Esophagus muscularis mucosa (tissue), 4 donors: ENCODE measurements around the gene PRKAA2. TPM values are rescaled to one million over a fixed set of nuclear protein-coding genes. Genes with fewer than 3 reads are reported as not detected.

ENCODE experiments used
- DNase-seq: peaks from one replicate; pipeline ENCODE4 v3.0.0-alpha.2; 2017; ENCODE audit errors: extremely low spot score
- H3K27ac ChIP-seq, 4 donors: fragments of 200-600 bp; sonication (generic); replicated peaks in 1 of 4; 1 replicate in 3 of 4; 2 replicates in 1 of 4; pipeline ENCODE4 v1.5.1; 2016 to 2019; ENCODE audit warnings: mild to moderate bottlenecking in 1 of 4
- H3K27me3 ChIP-seq, 4 donors: fragments of 200-600 bp; sonication (generic); one replicate each; pipeline versions ENCODE4 v1.5.1 to v1.6.0; 2016 to 2019
- H3K36me3 ChIP-seq, 4 donors: fragments of 200-600 bp; sonication (generic); one replicate each; pipeline ENCODE4 v1.5.1; 2016 to 2019
- H3K4me1 ChIP-seq, 4 donors: fragments of 200-600 bp; sonication (generic); one replicate each; pipeline ENCODE4 v1.5.1; 2016 to 2019
- H3K4me3 ChIP-seq, 4 donors: fragments of 200-600 bp; sonication (generic); 1 replicate in 2 of 4; 2 replicates in 2 of 4; pipeline ENCODE4 v1.5.1; 2016 to 2019; ENCODE audit warnings: mild to moderate bottlenecking in 4 of 4, moderate library complexity in 1 of 4
- H3K9me3 ChIP-seq, 4 donors: fragments of 200-600 bp; sonication (generic); 1 replicate in 3 of 4; 2 replicates in 1 of 4; pipeline ENCODE4 v1.5.1; 2016 to 2019
- CTCF ChIP-seq, 3 experiments: fragments of 200-600 bp in 2 of 3; fragments of 450-650 bp in 1 of 3; sonication (generic) in 2 of 3; IDR thresholded peaks; one replicate each; pipeline ENCODE4 v1.5.1; 2017 to 2019; ENCODE audit warnings: antibody characterized with exemption in 3 of 3, mild to moderate bottlenecking in 2 of 3, moderate library complexity in 1 of 3
- EP300 ChIP-seq: sonication (generic); formaldehyde crosslinking; IDR thresholded peaks from one replicate; pipeline ENCODE4 v1.6.1; 2017; ENCODE audit warnings: antibody characterized with exemption
- POLR2A ChIP-seq: fragments of 450-650 bp; IDR thresholded peaks from one replicate; pipeline ENCODE4 v1.6.1; 2017; ENCODE audit warnings: antibody characterized with exemption, moderate library complexity, mild to moderate bottlenecking, low read depth
- POLR2AphosphoS5 ChIP-seq, 2 donors: sonication (generic); formaldehyde crosslinking; IDR thresholded peaks; one replicate each; pipeline ENCODE4 v1.6.1; 2017; ENCODE audit warnings: antibody characterized with exemption in 2 of 2
- WGBS: methylation state at CpG from one replicate; pipeline ENCODE4 v1.1.5; 2018; 5-methylcytosine and 5-hydroxymethylcytosine counted together
- intact Hi-C: fragments of 100-400 bp; cut with DNase I; formaldehyde crosslinking; loops from one replicate; pipeline ENCODE4 v1.15.1; 2023
- total RNA-seq, 4 donors: library from RNA; depleted of rRNA; stranded (reverse); fragments of >200 nt; gene quantifications; one replicate each; pipeline versions ENCODE4 v1.1.0 to v1.2.1, GENCODE V29; 2016

The PRKAA2 gene
- total RNA-seq, 4 donors from 2014 or later: 32.6 to 70.8 (median 39.2) TPM

- no peak for TF ChIP-seq POLR2A
- no peak for TF ChIP-seq POLR2AphosphoS5 (IDR thresholded peaks at IDR 0.05)
- no peak for TF ChIP-seq CTCF (IDR thresholded peaks at IDR 0.05)
- TF ChIP-seq EP300: no peak
- Histone ChIP-seq H3K4me3 (no peak overlapping the region), H3K9me3 (peaks cover 0 to 12% (median 8%) of the 10 kb centered on the region in 4 donors), H3K27ac (peak overlapping the region in 3 of 4 donors; percentile 37 to 55 (median 45)), H3K36me3 (no peaks in the 10 kb centered on the region), H3K27me3 (no peaks in the 10 kb centered on the region), H3K4me1 (peaks cover 0 to 17% (median 11%) of the 10 kb centered on the region in 4 donors)
- DNase-seq: no peak
- intact Hi-C loops: no loop called here
- 45% methylated on average over 1 of the region's 1 CpG for WGBS
Measured at GRCh38 chr1:56654126-56654923, 9.2 kb downstream of the PRKAA2 start.

GRCh38 chr1:56655991-56656613, 11.0 kb downstream of the PRKAA2 start:
- WGBS: 84% methylated on average over 1 of the region's 1 CpG

GRCh38 chr1:56658254-56658653, 13.1 kb downstream of the PRKAA2 start:
- peaks cover 6 to 13% (median 10%) of the 10 kb centered on the region in 4 donors for H3K4me1 ChIP-seq
- no peak overlapping the region for H3K4me3 ChIP-seq
- WGBS: 78% methylated on average over 4 of the region's 4 CpGs
- no peak for TF ChIP-seq EP300
- no peak for TF ChIP-seq CTCF (IDR thresholded peaks at IDR 0.05)
- no peak for TF ChIP-seq POLR2A
- no peak for TF ChIP-seq POLR2AphosphoS5 (IDR thresholded peaks at IDR 0.05)
- peaks cover 0 to 12% (median 8%) of the 10 kb centered on the region in 4 donors for H3K9me3 ChIP-seq
- intact Hi-C loops: no loop called here
- H3K36me3 ChIP-seq: no peaks in the 10 kb centered on the region
- H3K27ac ChIP-seq: no peak overlapping the region
- H3K27me3 ChIP-seq: no peaks in the 10 kb centered on the region
- DNase-seq: no peak

More at GRCh38 chr1:56655991-56656613, 11.0 kb downstream of the PRKAA2 start:
- Histone ChIP-seq H3K4me3 (no peak overlapping the region), H3K9me3 (peaks cover 0 to 12% (median 8%) of the 10 kb centered on the region in 4 donors), H3K27me3 (no peaks in the 10 kb centered on the region), H3K27ac (no peak overlapping the region), H3K4me1 (peaks cover 6 to 13% (median 10%) of the 10 kb centered on the region in 4 donors), H3K36me3 (no peaks in the 10 kb centered on the region)
- intact Hi-C loops: no loop called here
- DNase-seq: no peak
- TF ChIP-seq CTCF (IDR thresholded peaks at IDR 0.05) (no peak), POLR2AphosphoS5 (IDR thresholded peaks at IDR 0.05) (no peak), EP300 (no peak), POLR2A (no peak)

GRCh38 chr1:56660293-56660692, 15.2 kb downstream of the PRKAA2 start:
- Histone ChIP-seq H3K27me3 (no peaks in the 10 kb centered on the region), H3K9me3 (peaks cover 0 to 12% (median 8%) of the 10 kb centered on the region in 4 donors), H3K4me3 (no peak overlapping the region), H3K36me3 (no peaks in the 10 kb centered on the region), H3K27ac (no peak overlapping the region), H3K4me1 (peaks cover 0 to 13% (median 1%) of the 10 kb centered on the region in 4 donors)
- intact Hi-C loops: no loop called here
- DNase-seq: no peak
- WGBS: 82% methylated on average over 1 of the region's 1 CpG
- TF ChIP-seq POLR2A (no peak), EP300 (no peak), POLR2AphosphoS5 (IDR thresholded peaks at IDR 0.05) (no peak), CTCF (IDR thresholded peaks at IDR 0.05) (no peak)
